Activated CD4-positive, alpha-beta T cell treated with anti-CD3 and anti-CD28 coated beads for 48 hours (primary cell): ENCODE measurements around the gene TMED3.
"Not testable (repeated sequence)": the region's sequence is repeated elsewhere in the genome, so short reads cannot be mapped to it uniquely, and the experiment has no call there.

ENCODE experiments used
- DNase-seq: peaks from one replicate; pipeline ENCODE4 v3.0.0-alpha.2; 2020

The TMED3 gene

DNA sequence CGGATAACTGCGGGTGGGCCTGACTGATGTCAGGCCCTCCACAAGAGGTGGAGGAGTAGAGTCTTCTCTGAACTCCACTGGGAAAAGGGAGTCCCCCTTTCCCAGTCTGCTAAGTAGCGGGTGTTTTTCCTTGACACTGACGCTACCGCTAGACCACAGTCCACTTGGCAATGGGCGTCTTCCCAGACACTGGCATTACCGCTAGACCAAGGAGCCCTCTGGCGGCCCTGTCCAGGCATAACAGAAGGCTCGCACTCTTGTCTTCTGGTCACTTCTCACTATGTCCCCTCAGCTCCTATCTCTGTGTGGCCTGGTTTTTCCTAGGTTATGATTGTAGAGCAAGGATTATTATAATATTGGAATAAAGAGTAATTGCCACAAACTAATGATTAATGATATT, 9.1 kb downstream of the TMED3 start:
- DNase-seq, result not testable (repeated sequence)

DNA sequence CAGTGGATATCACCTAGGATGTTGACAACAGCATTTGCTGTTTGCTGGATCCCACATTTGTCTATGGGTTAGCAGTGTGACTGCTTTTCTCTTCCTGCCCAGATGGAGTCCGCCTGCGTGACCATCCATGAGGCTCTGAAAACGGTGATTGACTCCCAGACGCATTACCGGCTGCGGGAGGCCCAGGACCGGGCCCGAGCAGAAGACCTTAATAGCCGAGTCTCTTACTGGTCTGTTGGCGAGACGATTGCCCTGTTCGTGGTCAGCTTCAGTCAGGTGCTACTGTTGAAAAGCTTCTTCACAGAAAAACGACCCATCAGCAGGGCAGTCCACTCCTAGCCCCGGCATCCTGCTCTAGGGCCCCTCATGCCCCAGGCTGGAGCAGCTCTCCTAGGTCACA, 11.0 kb downstream of the TMED3 start:
- DNase-seq, result no peak

DNA sequence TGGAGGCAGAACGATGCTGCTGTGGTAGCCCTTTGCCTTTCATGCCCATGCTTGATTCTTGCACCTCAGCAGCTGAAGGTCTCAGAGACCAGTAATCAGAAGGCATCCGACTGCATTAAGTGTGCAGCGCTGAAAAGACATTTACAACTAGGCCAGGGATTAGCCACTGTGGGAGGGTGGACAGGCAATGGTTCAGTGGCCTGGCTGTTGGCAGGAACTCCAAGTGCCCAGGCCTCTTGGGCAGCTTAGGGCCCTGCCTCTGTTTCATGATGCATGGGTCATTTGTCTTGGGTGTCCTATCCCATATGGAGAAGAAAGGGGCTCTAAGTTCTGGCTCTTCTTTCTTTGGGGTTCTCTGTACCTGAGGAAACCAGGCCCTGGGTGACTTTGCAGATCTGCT, 11.4 kb downstream of the TMED3 start:
- no peak for DNase-seq

DNA sequence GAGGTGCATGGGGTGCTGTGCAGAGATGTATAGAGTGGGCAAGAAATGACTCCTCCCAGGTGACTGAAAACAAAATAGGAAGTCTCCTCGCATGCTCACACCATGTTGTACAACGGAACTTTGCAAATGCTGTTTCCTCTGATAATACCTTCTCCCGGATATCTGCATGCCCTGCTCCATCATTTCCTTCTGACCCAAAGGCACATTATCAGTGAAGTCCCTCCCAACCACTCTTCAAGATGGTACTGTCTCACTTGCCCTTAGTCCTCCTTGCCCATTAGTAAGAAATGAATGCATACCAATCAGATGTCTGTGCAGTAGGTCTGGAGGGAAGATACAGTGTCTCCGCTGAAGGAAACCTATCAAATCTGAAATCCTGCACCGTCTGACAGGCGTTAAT, 12.0 kb downstream of the TMED3 start:
- DNase-seq, result no peak

DNA sequence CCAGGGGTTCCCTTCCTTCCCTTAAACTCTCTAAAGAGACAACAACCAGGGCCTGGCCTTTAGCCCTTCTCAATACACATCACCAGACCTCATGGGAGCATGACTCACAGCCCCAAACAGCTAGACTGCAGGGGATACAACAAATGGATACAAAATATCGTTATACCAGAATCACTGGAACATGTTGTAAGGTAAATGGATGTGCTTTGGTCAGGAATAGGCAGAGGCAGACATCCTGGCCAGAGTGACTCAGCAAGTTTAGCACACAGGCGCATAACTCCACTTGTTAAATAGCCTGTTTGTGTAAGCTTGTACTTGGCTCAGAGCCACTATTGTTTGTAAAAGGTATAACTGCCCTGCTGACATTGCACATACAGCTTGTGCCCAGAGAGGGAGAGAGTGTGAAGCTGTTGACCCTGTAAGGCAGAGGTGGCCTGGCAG, 18.3 kb downstream of the TMED3 start:
- DNase-seq, result no peak

DNA sequence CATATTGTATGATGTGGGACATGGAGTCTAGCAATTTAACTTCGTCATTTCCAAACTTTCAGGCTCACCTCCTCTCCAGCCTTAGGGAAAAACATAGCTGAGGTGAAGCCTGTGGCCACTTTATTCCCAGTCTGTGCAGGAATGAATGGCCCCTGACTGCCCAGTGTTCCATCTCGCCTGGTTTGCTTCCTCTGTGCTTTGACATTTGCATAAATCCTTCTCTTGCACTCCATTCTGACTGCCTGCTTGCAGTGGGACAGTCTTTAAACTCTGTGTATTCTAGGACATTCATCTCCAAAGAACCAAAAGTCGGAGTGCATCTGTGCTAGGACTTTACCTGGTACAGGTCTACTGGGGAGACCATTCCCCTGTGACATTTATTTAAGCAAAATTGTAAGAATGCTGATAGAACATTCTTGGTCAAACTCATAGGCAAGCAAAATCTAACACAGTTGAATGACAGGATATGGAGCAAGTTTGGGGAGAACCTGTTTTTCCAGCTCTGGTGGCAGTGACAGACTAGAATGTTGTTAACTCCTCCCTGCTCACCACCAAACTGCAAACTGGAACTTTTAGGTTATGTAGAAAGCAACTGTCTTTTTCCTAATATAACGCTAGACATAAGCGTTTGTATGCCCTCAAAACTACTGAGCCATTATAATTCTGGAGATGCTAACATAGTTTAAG, 22.1 kb downstream of the TMED3 start:
- no peak for DNase-seq

DNA sequence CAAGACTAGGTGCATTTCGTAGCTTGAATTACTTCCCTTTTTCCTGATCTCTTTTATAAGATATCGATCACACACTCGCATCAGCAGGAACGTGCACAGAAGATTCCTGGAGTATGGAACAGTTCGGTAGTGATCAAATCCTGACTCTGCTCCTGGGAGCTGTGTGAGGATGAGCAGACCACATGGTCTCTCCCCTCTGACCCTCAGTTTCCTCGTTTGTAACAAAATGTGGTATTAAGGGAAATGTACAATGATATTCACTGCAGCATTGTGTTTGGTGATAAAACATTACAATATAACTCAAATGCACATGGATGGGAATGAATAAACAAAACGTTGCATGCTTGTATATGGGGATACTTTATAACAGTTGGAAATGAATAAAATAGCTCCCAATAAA, 26.7 kb downstream of the TMED3 start:
- DNase-seq, result no peak

DNA sequence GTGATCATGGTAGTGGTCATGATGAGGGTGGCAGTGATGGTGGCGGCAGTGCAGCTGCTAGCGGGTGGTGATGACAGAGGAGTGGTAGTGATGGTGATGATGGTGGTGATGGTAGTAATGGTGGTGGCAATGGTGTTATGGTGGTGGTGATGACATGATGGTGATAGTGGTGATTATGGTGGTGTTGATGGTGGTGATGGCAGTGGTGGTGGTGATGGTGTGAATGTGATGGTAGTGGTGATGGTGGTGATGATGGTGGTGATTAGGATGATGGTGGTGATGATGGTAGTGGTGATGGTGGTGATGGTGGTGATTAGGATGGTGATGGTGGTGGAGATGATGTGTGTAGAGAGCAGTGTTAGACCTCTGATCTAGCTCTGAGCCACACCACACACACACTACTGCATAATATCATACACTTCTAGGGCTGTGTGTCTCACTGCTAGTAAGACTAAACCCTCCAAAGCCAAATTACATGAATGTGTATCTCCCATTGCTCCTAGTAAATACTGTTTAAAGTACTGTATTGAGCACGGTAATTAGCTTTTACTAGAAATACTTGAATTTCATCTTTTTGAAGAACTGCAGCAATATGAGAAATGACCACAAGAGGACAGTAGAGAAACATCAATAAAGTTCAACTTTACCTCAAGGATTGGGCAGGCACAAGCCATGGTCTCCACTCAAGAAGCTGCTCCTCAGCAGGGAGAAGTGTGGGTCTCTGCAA, 28.8 kb downstream of the TMED3 start:
- no peak for DNase-seq

DNA sequence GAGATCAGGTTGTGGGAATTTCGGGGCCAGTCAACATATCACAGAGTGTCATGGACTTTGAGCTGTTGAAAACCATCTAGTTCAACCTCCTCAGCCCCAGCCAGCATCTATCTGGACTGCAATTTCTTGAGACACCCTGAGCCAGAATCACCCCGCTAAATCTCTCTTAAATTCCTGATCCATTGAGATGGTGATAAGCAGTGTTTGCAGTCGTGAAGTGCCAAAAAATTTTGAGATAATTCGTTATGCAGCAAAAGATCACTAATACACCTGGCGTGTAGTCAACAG, 29.3 kb downstream of the TMED3 start:
- no peak for DNase-seq

DNA sequence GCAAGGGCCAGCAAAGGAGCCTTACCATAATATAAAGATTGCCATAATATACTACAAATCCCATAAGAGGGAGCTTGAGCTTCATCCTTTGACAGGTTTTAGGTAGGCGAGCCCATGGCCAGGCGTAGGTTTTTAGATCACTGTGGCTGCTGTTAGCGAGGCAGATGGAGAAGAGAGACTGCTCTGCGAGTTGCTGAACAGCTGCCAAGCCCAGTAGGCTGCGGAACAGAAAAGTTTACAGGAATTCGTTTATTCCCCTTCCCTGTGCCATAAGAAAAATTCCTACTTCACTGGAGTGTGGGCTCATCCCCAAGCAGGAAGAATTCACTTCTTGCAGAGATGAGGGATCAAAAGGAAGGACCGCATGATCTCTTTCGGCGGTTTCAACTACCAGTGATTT, 30.5 kb downstream of the TMED3 start:
- DNase-seq, result no peak

DNA sequence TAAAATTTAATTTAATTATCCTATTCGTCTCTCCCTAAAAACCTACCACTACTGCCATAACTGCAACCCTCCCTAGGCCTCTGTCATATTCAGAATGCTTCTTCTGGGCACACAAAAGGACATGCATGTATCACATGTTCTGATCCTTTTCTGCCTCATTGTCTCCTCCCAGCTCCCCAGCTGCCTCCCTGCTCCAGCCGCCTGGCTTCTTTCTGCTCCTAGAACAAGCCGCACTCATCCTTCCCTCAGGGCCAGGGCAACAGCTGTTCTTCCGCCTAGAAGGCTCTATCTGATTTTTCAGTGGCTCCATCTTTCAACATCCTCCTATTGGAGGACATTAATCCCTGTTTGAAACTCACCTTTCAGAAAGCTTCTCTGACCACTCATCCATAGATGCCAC, 38.6 kb downstream of the TMED3 start:
- DNase-seq, result no peak

DNA sequence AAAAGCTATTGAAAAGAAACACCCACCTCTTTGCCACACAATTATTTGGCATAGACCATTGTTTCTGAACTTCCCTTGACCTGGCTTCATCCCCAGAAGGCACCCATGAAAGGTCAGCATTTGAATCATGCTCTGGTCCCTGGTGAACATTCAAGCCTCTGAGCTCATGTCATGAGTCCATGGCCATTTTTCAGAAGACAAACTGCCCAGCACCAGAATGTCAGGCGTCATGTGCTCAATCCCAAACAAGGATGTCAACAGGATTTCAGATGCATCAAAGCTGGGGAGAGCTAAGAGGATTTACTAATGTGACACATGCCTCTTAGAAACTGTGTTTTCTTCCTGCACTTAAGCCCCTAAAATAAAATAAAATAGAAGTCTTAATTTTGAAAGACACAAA, 41.3 kb downstream of the TMED3 start:
- DNase-seq, result no peak

DNA sequence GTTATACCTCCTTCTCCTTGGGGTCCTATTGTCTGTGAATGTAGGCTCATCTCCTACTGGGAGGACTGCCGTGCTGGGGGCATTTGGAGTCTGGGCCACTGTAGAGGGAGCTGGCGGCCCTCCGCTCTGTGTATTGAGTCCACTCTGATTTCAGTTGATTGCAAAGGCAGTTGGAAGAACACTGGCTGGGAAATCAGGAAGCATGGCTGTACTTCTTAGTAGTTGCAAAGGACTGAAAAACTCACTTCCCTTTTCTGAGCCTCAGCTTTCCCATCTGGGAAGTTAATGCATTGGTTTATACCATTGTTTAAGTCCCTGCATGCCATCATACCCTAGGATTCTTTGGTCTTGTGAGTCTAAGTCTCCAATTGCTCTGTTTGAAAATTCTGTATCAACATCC, 46.7 kb downstream of the TMED3 start:
- no peak for DNase-seq

DNA sequence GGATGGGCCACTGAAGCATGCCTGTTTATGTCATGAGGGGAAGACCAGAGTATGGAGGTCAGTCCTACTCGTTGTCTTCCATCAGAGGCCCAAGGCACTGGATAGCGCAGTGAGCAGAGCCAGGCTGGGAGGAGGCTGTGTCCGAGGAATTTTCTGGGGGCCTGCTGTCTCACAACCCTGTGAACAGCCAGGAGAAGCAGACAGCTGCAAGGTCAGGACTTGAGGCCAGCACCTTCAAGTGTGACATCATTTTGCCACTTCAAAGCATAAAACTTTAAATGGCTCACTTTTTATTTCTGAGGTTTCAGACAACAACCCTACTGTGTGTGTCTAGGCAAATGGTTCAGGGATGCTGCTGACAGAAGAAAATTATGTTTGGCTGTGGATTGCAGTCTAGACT, 47.2 kb downstream of the TMED3 start:
- DNase-seq, result no peak

DNA sequence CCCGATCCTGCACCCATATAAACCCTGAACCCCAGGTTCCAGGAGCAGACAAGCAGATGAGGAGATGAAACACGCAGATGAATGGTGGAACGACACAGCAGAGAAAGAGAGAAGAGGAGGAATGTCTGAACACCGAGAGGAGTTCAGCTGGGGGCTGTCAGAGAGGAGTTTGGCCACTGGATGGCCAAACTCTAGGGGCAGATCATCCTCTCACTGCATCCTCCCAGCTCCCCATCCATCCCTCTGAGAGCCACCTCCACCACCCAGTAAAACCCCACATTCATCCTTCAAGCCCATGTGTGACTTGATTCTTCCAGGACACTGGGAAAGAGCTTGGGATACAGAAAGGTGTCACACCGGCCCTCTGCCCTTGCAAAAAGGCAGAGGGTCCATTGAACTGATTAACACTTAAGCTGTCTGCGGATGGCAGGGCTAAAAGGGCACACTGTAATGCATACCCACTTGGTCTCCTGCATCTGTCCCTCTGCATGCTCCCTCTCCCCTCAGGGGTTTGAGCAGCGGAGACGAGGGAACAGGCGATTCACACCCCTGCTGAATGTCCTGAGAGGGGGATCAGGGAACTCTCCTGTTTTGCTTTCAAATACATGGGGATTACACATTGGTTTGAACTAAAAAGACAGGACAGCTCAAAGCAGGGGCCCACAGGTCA, 53.8 kb downstream of the TMED3 start:
- DNase-seq, result no peak

DNA sequence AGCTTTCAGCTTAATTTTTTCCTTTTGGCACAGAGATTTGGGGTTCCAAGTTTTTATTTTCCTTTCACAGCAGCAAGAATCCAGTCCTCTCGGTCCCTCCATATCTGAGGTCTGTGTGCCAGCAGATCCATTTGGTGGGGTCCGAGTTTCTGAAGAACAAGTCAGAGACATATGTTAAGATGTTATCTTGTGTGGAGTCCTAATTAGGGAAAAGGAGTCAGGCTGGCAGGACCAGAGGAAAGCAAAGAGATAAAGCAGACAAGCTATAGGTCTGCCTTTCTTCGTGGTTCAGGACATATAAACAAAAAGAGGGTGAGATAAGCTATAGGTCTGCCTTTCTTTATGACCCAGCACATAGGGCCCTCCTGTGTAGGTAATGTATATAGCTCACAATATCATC, 54.9 kb downstream of the TMED3 start:
- no peak for DNase-seq

DNA sequence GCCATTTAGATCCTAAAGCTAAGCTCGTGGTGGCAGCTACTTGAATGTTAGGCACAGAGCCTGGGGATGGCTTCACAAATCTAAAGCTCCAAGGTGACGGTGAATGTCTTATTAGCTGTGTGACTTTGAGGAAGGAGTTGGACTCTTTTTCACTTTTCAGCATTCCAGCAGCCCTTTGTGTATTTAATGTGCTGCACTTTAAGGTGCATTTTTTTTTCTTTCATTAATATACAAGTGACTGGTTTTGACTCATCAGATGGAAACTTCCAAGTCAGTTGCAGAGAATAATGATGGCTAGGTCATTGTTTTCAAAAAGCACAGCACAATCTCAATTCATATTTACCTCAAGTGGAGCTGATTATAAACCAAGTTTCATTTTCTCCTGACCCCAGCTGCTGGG, 55.8 kb downstream of the TMED3 start:
- no peak for DNase-seq

DNA sequence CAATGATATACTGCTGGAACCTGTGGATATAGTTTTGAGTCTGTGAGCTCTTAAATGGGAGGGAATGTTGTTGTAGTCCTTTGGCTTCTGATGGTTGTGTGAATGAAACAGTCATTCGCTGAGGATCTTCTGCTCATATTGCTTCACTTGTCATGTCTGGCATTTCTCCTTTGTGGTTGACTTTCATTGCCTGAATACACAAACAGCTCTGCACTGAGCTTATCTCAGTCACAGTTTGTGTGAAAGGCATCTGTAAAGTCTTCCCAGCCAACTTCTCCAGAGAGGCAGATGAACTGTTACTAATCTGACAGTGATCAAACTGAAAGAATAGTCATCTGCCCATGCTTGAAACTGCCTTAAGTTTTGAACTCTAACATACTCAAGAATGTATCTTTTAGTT, 59.8 kb downstream of the TMED3 start:
- no peak for DNase-seq

DNA sequence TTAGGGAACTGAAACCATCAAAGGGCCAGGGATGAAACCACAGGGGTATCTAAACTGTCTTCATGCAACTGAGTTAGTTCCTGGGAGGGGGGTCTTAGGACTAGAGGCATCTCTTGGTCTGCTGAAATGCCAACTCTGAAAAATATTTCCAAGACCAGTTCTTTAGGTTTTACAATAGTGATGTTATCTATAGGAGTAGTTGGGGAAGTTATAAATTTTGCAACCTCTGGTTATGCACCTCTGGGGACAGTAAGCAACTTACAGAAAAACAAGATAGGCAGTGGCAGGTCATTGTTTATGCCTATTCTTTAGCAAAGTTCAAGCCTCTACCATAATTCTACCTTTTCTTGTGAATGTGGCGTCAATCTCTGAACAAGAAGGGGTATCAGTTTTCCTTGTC, 60.7 kb downstream of the TMED3 start:
- DNase-seq, result no peak

DNA sequence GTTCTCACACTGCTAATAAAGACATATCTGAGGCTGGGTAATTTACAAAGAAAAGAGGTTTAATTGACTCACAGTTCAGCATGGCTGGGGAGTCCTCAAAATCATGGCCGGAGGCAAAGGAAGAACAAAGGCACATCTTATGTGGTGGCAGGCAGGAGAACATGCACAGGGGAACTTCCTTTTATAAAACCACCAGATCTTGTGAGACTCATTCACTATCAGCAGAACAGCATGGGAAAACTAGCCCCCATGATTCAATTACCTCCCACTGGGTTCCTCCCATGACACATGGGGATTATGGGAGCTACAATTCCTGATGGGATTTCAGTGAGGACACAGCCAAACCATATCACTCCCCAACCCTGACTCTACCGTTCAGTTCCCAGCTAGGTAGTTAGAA, 61.5 kb downstream of the TMED3 start:
- DNase-seq, result no peak
